Raji (cell line): ENCODE results near the gene CRIP1.

Experiments used
- POLR2A ChIP-seq: IDR thresholded peaks from 2 replicates; pipeline ENCODE4 v1.6.1; 2011; ENCODE audit warnings: low read depth, low read length, control low read depth; ENCODE audit not compliant: insufficient read depth

CRIP1 gene

GRCh38 chr14:105489542-105490266 lies 3.0 kb downstream of the CRIP1 start:
- TF ChIP-seq POLR2A, result peak; percentile 65

- peak; percentile 33; the same call in 1 of the 2 replicates for TF ChIP-seq POLR2A
Measured at GRCh38 chr14:105490267-105490571, 3.5 kb downstream of the CRIP1 start.

- TF ChIP-seq POLR2A, result peak; percentile 58
Measured at GRCh38 chr14:105490572-105491365, 4.1 kb downstream of the CRIP1 start, which contains the start of gene TEDC1. TEDC1 (plus strand) TSS chr14:105491246; CDS start chr14:105491376, 130 bp downstream.

GRCh38 chr14:105491366-105491973 lies 4.8 kb downstream of the CRIP1 start:
- peak; percentile 48; the same call in 1 of the 2 replicates for TF ChIP-seq POLR2A

GRCh38 chr14:105492031-105492970 lies 5.6 kb downstream of the CRIP1 start:
- no peak for TF ChIP-seq POLR2A

- TF ChIP-seq POLR2A, result no peak
Measured at GRCh38 chr14:105492971-105493871, 6.5 kb downstream of the CRIP1 start.

- no peak for TF ChIP-seq POLR2A
Measured at GRCh38 chr14:105493921-105494605, 7.4 kb downstream of the CRIP1 start.

GRCh38 chr14:105494606-105494929 lies 7.9 kb downstream of the CRIP1 start:
- no peak for TF ChIP-seq POLR2A

GRCh38 chr14:105495101-105495989 lies 8.7 kb downstream of the CRIP1 start:
- no peak for TF ChIP-seq POLR2A

GRCh38 chr14:105495990-105496830 lies 9.5 kb downstream of the CRIP1 start:
- no peak for TF ChIP-seq POLR2A

- no peak for TF ChIP-seq POLR2A
Measured at GRCh38 chr14:105496831-105497591, 10.3 kb downstream of the CRIP1 start.
